ENCODE data around the gene CFAP119. TPM values are rescaled to one million over a fixed set of nuclear protein-coding genes. Genes with fewer than 3 reads are reported as not detected.

Gene CFAP119
- total and polyA plus RNA-seq, 2 experiments from 2014 or later: 5.0 to 6.1 TPM

DNA sequence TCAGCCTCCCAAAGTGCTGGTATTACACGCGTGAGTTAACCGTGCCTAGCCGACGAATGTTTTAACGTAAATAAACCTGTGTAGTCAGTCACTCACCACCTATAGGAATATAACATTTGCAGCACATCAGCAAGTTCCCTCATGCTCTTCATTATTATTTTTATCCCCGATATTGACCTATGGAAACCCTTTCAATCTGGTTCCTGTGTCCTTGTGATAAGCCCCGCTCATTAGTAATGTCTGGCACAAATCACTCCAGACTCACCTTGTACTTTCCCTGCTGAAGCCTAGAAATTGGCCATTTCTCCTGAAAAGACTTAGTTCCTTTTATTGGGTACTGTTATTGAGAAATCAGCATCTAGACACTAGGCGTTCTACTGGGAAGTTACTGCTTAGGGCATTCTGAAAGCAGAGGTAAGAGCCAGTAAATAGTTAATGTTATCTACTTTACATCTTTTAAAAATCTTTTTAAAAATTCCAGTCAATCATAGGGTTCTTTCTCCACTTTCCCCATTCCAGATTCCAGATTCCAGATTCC lies 15.2 kb downstream of the CFAP119 start:
- TF ChIP-seq, protein P1, sequence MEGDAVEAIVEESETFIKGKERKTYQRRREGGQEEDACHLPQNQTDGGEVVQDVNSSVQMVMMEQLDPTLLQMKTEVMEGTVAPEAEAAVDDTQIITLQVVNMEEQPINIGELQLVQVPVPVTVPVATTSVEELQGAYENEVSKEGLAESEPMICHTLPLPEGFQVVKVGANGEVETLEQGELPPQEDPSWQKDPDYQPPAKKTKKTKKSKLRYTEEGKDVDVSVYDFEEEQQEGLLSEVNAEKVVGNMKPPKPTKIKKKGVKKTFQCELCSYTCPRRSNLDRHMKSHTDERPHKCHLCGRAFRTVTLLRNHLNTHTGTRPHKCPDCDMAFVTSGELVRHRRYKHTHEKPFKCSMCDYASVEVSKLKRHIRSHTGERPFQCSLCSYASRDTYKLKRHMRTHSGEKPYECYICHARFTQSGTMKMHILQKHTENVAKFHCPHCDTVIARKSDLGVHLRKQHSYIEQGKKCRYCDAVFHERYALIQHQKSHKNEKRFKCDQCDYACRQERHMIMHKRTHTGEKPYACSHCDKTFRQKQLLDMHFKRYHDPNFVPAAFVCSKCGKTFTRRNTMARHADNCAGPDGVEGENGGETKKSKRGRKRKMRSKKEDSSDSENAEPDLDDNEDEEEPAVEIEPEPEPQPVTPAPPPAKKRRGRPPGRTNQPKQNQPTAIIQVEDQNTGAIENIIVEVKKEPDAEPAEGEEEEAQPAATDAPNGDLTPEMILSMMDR (IDR thresholded peaks at IDR 0.05; ENCODE audit: poor library complexity): no peak
- TF ChIP-seq EZH2 (IDR thresholded peaks at IDR 0.05; ENCODE audit: borderline replicate concordance): no peak
- TF ChIP-seq EZH2phosphoT487 (IDR thresholded peaks at IDR 0.05; ENCODE audit: low read depth, severe bottlenecking, unreplicated experiment): no peak
- peaks cover 4% of the 10 kb centered on the region for H3K4me1 ChIP-seq (ENCODE audit: insufficient read depth)
- no peaks in the 10 kb centered on the region for H3K27me3 ChIP-seq
- H3K27ac ChIP-seq: peak overlapping the region; percentile 68
- no peaks in the 10 kb centered on the region for H3K9me3 ChIP-seq (ENCODE audit: low read depth)
- H3K36me3 ChIP-seq (replicated peaks; ENCODE audit: insufficient read depth, low read depth): no peaks in the 10 kb centered on the region
- no peaks in the 10 kb centered on the region for H4K20me1 ChIP-seq (ENCODE audit: insufficient read depth, poor library complexity, severe bottlenecking)
- no peak for DNase-seq (ENCODE audit: low spot score)
- no peak overlapping the region for H2AFZ ChIP-seq
- H3K9me2 ChIP-seq (replicated peaks; ENCODE audit: insufficient read depth): no peaks in the 10 kb centered on the region
- H3K79me2 ChIP-seq: peaks cover 24% of the 10 kb centered on the region
- H3K4me2 ChIP-seq: no peak overlapping the region
- no peak overlapping the region for H3K4me3 ChIP-seq
- 93% methylated on average over 9 of the region's 9 CpGs for WGBS (ENCODE audit: low lambda C conversion rate, missing lambda C conversion rate)

GRCh38 chr16:30745082-30745481 lies 16.8 kb downstream of the CFAP119 start:
- WGBS (ENCODE audit: low lambda C conversion rate, missing lambda C conversion rate): 76% methylated on average over 2 of the region's 2 CpGs
- Histone ChIP-seq H3K79me2 (peaks cover 20% of the 10 kb centered on the region), H3K36me3 (replicated peaks; ENCODE audit: insufficient read depth, low read depth) (no peaks in the 10 kb centered on the region), H4K20me1 (ENCODE audit: insufficient read depth, poor library complexity, severe bottlenecking) (no peaks in the 10 kb centered on the region), H3K4me1 (ENCODE audit: insufficient read depth) (peaks cover 12% of the 10 kb centered on the region), H3K27ac (no peak overlapping the region), H2AFZ (no peak overlapping the region), H3K4me3 (no peak overlapping the region), H3K4me2 (no peak overlapping the region), H3K27me3 (no peaks in the 10 kb centered on the region), H3K9me2 (replicated peaks; ENCODE audit: insufficient read depth) (no peaks in the 10 kb centered on the region), H3K9me3 (ENCODE audit: low read depth) (no peaks in the 10 kb centered on the region)
- no peak for TF ChIP-seq EZH2phosphoT487 (IDR thresholded peaks at IDR 0.05; ENCODE audit: low read depth, severe bottlenecking, unreplicated experiment)
- DNase-seq (ENCODE audit: low spot score): no peak

DNA sequence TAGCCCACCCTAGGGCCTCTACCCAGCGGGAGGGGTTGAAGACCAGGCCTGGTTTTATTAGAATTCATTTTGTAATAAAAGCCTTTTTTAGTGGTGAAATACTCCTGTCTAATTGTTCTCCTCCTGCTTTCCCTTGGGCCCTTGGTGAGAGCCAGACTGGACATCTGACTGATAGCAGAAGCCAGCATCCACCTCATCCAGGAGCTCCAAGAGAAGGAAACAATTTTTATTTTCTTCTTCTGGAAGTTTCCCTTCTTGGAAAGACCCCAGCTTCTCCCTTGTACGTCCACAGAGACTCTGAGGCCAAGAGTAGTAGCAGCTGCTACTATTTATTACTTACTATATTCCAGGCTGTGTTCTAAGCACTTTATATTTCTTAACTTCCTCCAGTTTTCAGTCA lies 17.7 kb downstream of the CFAP119 start:
- 98% methylated on average over 2 of the region's 2 CpGs for WGBS (ENCODE audit: low lambda C conversion rate, missing lambda C conversion rate)
- TF ChIP-seq EZH2phosphoT487 (IDR thresholded peaks at IDR 0.05; ENCODE audit: low read depth, severe bottlenecking, unreplicated experiment) (no peak), EZH2 (IDR thresholded peaks at IDR 0.05; ENCODE audit: borderline replicate concordance) (no peak)
- TF ChIP-seq, protein P1 (IDR thresholded peaks at IDR 0.05; ENCODE audit: poor library complexity): no peak
- no peak overlapping the region for H2AFZ ChIP-seq
- H3K27ac ChIP-seq: no peak overlapping the region
- no peak overlapping the region for H3K4me3 ChIP-seq
- DNase-seq (ENCODE audit: low spot score): no peak
- H3K4me1 ChIP-seq (ENCODE audit: insufficient read depth): peaks cover 18% of the 10 kb centered on the region
- no peaks in the 10 kb centered on the region for H3K9me3 ChIP-seq (ENCODE audit: low read depth)
- H3K27me3 ChIP-seq: no peaks in the 10 kb centered on the region
- no peaks in the 10 kb centered on the region for H4K20me1 ChIP-seq (ENCODE audit: insufficient read depth, poor library complexity, severe bottlenecking)
- H3K4me2 ChIP-seq: no peak overlapping the region
- peaks cover 11% of the 10 kb centered on the region for H3K79me2 ChIP-seq
- no peaks in the 10 kb centered on the region for H3K36me3 ChIP-seq (replicated peaks; ENCODE audit: insufficient read depth, low read depth)
- H3K9me2 ChIP-seq (replicated peaks; ENCODE audit: insufficient read depth): no peaks in the 10 kb centered on the region

- no peak for DNase-seq (ENCODE audit: low spot score)
- no peak overlapping the region for H2AFZ ChIP-seq
- H3K9me3 ChIP-seq (ENCODE audit: low read depth): no peaks in the 10 kb centered on the region
- H3K27me3 ChIP-seq: no peaks in the 10 kb centered on the region
- H3K36me3 ChIP-seq (replicated peaks; ENCODE audit: insufficient read depth, low read depth): no peaks in the 10 kb centered on the region
- no peak overlapping the region for H3K4me3 ChIP-seq
- H3K27ac ChIP-seq: no peak overlapping the region
- H3K4me2 ChIP-seq: no peak overlapping the region
- peaks cover 9% of the 10 kb centered on the region for H3K79me2 ChIP-seq
- TF ChIP-seq EZH2phosphoT487 (IDR thresholded peaks at IDR 0.05; ENCODE audit: low read depth, severe bottlenecking, unreplicated experiment) (no peak), EZH2 (IDR thresholded peaks at IDR 0.05; ENCODE audit: borderline replicate concordance) (no peak)
- TF ChIP-seq, protein P1 (IDR thresholded peaks at IDR 0.05; ENCODE audit: poor library complexity): no peak
- peaks cover 18% of the 10 kb centered on the region for H3K4me1 ChIP-seq (ENCODE audit: insufficient read depth)
- no peaks in the 10 kb centered on the region for H4K20me1 ChIP-seq (ENCODE audit: insufficient read depth, poor library complexity, severe bottlenecking)
- no peaks in the 10 kb centered on the region for H3K9me2 ChIP-seq (replicated peaks; ENCODE audit: insufficient read depth)
- 96% methylated on average over 7 of the region's 11 CpGs for WGBS (ENCODE audit: low lambda C conversion rate, missing lambda C conversion rate)
Measured at GRCh38 chr16:30743716-30744115, 18.1 kb downstream of the CFAP119 start.

Measured in hepatocyte (in vitro differentiated cells).